BJ (cell line): ENCODE measurements around the gene SETD1A. TPM values are rescaled to one million over a fixed set of nuclear protein-coding genes. Genes with fewer than 3 reads are reported as not detected.
A peak's percentile ranks its signal among the peaks of the same experiment; 100 is the strongest.

Source experiments
- CTCF ChIA-PET: fragments of 350-600 bp; formaldehyde crosslinking; extraction: SDS; loops from one replicate; lab custom pipeline; 2021; ENCODE audit warnings: antibody characterized with exemption, inconsistent platforms; lab: Yijun Ruan, JAX
- POLR2A ChIA-PET: fragments of 300-600 bp; sonication (Branson Sonifier 250); formaldehyde crosslinking; extraction: SDS; loops from one replicate; lab custom pipeline; 2021; ENCODE audit warnings: antibody characterized with exemption; lab: Charles Lee
- DNase-seq: peaks from one replicate; pipeline ENCODE4 v3.0.0-alpha.2; 2011; ENCODE audit warnings: low read depth
- H3K27me3 ChIP-seq: 2 replicates; pipeline ENCODE4 v1.6.0; 2011; ENCODE audit warnings: low read length; ENCODE audit not compliant: control insufficient read depth, insufficient read depth
- H3K36me3 ChIP-seq: 2 replicates; pipeline ENCODE4 v1.5.1; 2011; ENCODE audit warnings: low read length; ENCODE audit not compliant: control insufficient read depth, insufficient read depth
- H3K4me3 ChIP-seq: 2 replicates; pipeline ENCODE4 v1.5.1; 2011; ENCODE audit warnings: low read depth, mild to moderate bottlenecking, control low read depth, low read length
- polyA plus RNA-seq: library from polyadenylated mRNA; depleted of rRNA; stranded (reverse); fragments of >200 nt; gene quantifications from 2 replicates; pipeline ENCODE4 v1.2.3, GENCODE V29; 2011
- TF ChIP-seq, protein P1 (sequence below): IDR thresholded peaks from 2 replicates; pipeline ENCODE4 v1.5.1; 2011; ENCODE audit warnings: low read depth, mild to moderate bottlenecking, control low read depth, inconsistent platforms, low read length, moderate library complexity; ENCODE audit not compliant: insufficient read depth

SETD1A gene
- polyA plus RNA-seq, 1 experiment = 1.4 TPM

DNA sequence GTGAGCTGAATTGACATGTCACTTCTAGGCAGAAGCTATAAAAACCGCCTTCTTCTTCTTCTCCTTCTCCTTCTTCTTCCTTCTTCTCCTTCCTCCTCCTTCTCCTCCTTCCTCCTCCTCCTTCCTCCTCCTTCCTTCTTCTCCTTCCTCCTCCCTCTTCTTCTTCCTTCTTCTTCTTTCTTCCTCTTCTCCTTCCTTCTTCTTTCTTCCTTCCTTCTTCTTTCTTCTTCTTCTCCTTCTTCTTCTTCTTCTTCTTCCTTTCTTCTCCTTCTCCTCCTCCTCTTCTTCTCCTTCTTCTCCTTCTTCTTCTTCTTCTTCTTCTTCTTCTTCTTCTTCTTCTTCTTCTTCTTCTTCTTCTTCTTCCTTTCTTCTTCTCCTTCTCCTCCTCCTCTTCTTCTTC lies 38.9 kb upstream of the SETD1A start:
- Histone ChIP-seq H3K27me3 (no peaks in the 10 kb centered on the region), H3K4me3 (no peak overlapping the region), H3K36me3 (no peaks in the 10 kb centered on the region)
- no peak for DNase-seq
- TF ChIP-seq, protein P1, sequence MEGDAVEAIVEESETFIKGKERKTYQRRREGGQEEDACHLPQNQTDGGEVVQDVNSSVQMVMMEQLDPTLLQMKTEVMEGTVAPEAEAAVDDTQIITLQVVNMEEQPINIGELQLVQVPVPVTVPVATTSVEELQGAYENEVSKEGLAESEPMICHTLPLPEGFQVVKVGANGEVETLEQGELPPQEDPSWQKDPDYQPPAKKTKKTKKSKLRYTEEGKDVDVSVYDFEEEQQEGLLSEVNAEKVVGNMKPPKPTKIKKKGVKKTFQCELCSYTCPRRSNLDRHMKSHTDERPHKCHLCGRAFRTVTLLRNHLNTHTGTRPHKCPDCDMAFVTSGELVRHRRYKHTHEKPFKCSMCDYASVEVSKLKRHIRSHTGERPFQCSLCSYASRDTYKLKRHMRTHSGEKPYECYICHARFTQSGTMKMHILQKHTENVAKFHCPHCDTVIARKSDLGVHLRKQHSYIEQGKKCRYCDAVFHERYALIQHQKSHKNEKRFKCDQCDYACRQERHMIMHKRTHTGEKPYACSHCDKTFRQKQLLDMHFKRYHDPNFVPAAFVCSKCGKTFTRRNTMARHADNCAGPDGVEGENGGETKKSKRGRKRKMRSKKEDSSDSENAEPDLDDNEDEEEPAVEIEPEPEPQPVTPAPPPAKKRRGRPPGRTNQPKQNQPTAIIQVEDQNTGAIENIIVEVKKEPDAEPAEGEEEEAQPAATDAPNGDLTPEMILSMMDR = no peak
- POLR2A ChIA-PET = no interaction called here
- CTCF ChIA-PET = interaction anchor here (0.9 to 1.1 kb wide), 3 partner anchors 27 to 83 kb away, joined by 3 to 4 read pairs (median 3); no protein-coding TSS in a partner anchor

DNA sequence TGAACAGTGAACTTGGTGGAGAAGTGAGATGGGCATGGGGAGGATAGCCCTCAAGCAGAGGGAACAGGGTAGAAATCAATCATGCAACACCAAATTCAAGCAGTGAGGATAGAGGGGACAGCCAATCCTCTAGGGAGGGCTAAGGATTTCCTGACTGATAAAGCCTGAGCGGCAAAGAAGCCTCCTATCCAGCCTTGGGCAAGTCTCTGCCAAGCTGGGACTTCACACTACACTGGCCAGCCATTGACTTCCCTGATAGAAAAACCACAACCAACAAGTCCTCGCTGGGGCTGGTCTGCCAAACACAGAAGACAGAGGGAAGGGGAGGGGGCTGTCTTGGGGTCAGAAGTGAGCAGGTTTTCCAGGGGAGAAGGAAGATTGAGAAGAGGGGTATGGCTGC lies 36.7 kb upstream of the SETD1A start:
- Histone ChIP-seq H3K4me3 (no peak overlapping the region), H3K36me3 (no peaks in the 10 kb centered on the region; the same call in 1 of the 2 replicates), H3K27me3 (no peaks in the 10 kb centered on the region)
- CTCF ChIA-PET = interaction anchor here (1.3 to 2.7 kb wide), 2 partner anchors 63 to 76 kb away, joined by 3 to 19 read pairs; no protein-coding TSS in a partner anchor
- DNase-seq = no peak
- TF ChIP-seq, protein P1 = no peak
- POLR2A ChIA-PET = no interaction called here

DNA sequence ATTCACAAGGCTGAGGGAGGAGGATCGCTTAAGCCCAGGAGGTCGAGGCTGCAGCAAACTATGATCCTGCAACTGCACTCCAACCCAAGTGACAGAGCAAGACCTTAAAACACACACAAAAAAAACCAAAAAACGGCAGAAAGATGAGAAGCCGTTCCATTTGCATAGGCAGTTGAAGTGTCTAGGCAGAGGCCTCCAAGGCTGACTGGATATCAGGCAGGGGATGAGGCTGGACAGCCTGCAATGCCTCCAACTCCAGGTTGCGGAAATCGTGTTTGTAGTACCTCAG lies 36.2 kb upstream of the SETD1A start:
- Histone ChIP-seq H3K27me3 (no peaks in the 10 kb centered on the region), H3K36me3 (peaks cover 3% of the 10 kb centered on the region), H3K4me3 (peak overlapping the region; percentile 57)
- no peak for DNase-seq
- CTCF ChIA-PET = interaction anchor here (1.3 to 2.7 kb wide), 2 partner anchors 63 to 77 kb away, joined by 3 to 19 read pairs; no protein-coding TSS in a partner anchor
- TF ChIP-seq, protein P1 = no peak
- POLR2A ChIA-PET = no interaction called here

DNA sequence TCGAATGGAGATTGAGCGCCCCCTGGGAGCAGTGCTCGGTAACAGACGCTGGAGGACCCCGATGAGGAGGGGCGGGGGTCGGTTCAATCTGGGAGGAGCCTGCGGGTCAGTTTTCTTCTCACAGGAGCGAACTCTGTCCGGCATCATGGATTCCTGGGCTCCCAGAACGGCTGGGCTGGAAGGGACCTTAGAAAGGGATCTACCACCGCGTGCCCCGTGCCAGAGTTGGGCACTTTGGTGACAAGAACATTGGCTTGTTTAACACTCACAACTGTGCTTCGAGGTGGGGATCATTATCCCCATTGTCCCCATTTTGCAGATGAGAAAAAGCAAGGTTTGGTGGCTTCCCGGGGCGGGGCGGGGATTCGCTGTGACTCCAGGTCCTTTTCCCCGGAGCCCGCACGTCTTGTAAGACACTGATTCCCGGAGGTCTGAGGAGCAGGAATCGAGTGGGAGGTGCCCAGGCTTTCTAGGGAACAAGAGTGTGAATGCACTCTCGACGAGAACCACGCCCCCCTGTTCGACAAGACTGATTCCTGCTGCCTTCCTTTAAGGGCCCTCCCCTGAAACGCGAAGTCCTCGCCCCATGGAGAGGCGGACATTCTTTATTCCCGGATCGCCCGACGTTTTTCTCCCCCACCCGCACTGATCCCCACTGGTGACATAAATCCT lies 35.7 kb upstream of the SETD1A start:
- TF ChIP-seq, protein P1 = peak; percentile 91
- no peaks in the 10 kb centered on the region for H3K27me3 ChIP-seq
- no peak for DNase-seq
- peaks cover 4% of the 10 kb centered on the region for H3K36me3 ChIP-seq
- ChIA-PET CTCF (interaction anchor here (0.8 to 2.7 kb wide), 5 partner anchors 13 to 83 kb away, joined by 3 to 19 read pairs (median 4); no protein-coding TSS in a partner anchor), POLR2A (interaction anchor here (0.6 kb wide), 1 partner anchor 13 kb away, joined by 11 read pairs; no protein-coding TSS in a partner anchor)
- peak overlapping the region; percentile 57 for H3K4me3 ChIP-seq

DNA sequence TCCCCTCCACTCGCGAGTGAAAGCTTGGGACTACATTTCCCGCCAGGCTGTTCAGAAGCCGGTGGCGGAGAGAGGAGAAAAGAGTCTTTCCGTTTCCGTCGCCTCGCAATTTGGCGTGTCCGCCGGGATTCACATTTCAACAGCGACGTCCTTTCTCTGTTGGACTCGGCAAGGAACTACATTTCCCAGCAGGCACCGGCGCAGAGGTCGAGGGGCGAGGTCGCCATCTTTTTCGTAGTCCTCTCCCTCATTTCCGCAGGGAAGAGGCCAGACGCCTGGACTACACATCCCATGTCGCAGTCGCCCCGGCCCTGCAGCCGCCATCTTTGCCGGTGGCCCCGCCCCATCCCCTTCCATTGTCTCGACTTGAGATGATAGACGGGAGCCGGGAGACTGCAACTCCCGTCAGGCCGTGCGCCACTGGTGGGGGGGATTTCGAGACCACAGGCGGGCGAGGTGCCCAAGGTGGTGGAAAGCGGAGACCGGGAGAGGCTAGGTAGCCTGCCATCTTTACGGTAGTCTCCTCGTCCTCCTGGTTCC lies 35.1 kb upstream of the SETD1A start:
- peak overlapping the region; percentile 57 for H3K4me3 ChIP-seq
- TF ChIP-seq, protein P1 = no peak
- ChIA-PET POLR2A (interaction anchor here (0.6 kb wide), 1 partner anchor 14 kb away, joined by 11 read pairs; no protein-coding TSS in a partner anchor), CTCF (interaction anchor here (0.8 to 1.0 kb wide), 4 partner anchors 13 to 83 kb away, joined by 3 to 6 read pairs (median 4); no protein-coding TSS in a partner anchor)
- peaks cover 8% of the 10 kb centered on the region for H3K36me3 ChIP-seq
- peak; percentile 99 for DNase-seq
- H3K27me3 ChIP-seq = no peaks in the 10 kb centered on the region
